Activated effector memory CD4-positive, alpha-beta T cell treated with Interleukin-2 at 50 U/mL for 16 hours (primary cell): Measurements from ENCODE around the gene CABCOCO1.
"Not testable (repeated sequence)": the region's sequence is repeated elsewhere in the genome, so short reads cannot be mapped to it uniquely, and the experiment has no call there.

ENCODE experiments used
- DNase-seq: peaks from one replicate; pipeline ENCODE4 v3.0.0-alpha.2; 2020

Gene CABCOCO1

DNA sequence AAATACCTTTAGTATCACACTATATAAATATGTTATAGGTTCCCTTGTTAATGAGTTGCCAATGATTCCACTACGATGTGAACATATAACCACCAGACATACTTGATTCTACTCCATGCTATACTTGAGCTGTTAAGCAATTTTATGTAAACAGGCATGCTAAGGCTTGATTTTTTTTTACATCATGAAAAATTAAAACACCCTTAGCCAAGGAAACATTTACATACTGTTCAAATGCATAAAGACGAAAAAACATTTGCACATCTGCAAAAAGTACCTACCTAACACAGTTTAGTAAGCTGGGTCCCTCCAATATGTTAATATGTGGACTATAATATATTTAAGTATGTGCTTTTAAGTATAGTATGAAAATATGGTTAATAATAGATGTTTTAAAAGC, 9.0 kb upstream of the CABCOCO1 start:
- DNase-seq = no peak

DNA sequence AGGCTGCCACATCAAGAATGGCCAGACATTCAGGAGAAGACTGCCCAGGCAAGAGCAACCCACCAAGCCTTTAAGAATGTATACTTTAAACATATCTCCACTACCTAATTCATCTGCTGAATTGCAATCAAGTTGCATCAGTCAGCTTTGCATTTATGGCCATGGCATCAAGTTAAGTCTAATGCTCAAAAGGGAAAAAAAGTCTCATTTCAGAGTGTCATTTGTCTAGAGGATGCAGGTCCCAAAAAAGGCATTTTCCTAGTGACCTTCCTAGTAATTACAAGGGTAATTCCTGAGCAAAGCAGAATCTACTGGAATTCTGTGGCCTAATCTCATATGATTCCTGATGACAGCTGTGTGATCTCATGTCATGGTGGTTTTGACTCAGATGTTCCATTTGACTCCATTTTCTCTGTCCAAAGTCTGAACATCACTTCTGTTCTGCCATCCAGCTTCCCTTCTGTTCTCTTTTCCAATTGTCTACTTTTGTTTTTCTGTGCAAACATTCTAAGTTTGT, 7.3 kb upstream of the CABCOCO1 start:
- no peak for DNase-seq

DNA sequence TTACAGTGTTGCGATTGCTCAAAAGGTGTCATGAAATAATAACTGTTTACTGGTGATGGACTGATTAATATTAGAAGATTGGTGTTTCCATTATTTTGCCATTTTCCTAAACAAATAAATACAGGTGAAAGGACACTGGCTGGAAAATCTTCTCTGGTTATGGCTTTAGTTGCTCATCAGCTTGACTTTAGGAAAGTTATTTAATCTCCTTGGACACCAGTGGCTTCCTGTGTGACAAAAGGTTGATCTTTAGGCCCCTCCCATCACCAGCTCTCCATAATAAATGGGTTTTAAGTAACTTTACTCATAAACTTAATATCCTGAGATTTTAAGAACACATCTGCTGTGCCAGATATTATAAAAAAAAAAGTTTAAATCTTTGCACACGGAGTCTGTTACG, 737 bp downstream of the CABCOCO1 start:
- DNase-seq = no peak

DNA sequence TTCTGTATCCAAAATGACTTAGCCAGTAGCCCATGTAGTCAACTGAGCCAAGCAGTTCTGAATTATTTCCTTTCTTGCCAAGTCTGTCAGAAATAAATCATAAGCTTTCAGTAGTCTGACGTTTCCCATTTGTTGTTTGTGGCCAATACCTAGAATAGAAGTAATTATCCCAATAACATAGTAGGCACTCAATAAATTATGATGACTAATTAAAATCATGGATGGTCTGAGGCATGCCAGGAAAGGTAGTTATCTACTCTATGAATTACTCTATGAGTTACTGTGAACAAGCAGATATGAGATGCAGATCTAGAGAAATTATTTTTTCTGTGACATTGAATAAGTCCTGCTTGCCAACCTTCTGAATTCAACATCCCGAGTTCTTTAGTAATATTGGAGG, 2.3 kb downstream of the CABCOCO1 start:
- no peak for DNase-seq

DNA sequence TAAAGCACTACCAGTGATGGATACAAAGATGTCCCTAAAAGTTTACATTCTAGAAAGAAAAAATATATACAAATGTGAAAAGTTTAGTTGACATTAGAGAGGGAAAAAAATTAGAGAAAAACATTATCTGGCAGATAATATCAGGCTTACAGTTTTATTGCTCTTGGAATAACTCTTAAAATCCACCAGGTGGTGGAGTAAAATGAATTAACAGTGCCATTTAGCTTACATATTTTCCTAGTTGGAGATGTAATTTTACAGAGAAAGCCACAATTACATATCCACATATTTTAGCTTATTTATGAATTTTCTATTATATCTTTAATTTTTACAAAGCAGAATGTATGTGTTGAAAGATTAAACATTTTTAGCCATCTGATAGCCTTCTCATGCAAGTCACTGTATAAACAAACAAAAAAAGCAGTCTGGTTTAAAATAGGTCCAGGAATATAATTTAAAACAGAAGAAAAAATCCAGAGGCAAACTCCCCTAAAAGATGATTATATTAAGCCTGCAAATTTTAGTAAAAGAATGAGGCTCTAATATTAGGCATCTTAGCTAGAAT, 6.5 kb downstream of the CABCOCO1 start:
- DNase-seq = no peak

DNA sequence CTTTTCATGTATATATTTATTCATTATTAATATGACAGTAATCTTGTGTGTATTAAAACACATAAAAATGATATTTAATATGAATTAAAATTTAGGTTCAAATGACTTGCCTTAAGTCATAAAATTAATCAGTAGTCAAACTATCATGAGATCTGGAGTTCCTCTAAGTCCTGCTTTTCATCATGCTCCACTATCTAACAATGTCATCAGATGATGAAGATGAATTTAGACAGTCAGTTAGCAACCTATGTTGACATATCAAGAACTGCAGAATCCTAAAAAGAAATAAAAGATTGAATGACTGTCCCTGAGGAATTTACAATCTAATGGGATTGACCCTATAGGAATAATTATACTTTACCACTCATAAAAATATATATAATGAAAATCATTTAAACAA, 7.1 kb downstream of the CABCOCO1 start:
- no peak for DNase-seq

DNA sequence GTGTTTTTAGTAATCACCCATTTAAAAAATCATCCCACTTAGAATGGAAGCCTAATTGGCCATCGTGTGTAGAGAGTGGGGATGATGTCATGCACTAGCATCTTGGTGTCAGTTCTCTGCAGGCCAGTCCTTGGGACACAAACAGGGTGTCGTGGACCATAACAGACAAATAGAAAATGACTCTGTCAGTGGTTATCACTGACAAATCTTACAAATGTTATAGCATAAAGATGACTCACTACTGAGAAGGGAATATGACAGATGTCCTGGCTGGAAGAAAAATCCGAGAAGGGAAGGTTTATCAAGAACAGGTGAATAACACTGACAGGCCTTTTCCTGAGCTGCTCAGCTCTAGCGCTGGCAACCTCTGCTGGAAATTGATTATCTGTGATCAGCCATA, 10.6 kb downstream of the CABCOCO1 start:
- DNase-seq = no peak

DNA sequence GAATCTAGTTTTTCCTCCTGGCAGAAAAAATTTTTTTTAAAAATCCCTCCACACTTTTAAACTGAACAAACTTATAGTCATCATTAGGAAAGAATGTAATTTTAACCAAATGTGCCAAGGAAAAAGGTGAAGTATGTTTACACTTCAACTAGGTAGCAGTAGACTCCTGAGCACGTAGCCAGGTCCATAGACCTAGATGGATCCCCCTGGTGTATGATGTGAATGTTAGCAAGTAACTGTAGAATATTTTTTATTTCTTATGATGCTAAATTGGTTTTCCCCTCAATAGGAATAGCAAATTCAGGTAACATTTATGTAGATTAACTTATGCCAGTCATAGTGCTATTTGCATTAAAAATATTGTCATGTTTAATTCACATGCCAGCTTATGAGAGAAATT, 19.6 kb downstream of the CABCOCO1 start:
- no peak for DNase-seq

DNA sequence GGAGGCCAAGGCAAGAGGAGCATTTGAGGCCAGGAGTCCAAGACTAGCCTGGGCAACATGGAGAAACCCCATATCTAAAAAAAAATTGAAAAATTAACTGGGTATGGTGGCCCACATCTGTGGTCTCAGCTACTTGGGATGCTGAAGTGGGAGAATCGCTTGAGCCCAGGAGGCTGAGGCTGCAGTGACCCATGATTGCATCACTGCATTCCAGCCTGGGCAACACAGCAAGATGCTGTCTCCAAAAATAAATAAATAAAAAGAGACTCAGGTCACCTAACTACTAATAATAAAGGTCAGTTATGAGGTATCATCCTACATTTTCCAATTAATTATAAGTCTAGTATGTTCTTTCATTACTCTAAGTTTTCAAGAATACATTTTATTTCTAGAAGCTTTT, 20.6 kb downstream of the CABCOCO1 start:
- no peak for DNase-seq

DNA sequence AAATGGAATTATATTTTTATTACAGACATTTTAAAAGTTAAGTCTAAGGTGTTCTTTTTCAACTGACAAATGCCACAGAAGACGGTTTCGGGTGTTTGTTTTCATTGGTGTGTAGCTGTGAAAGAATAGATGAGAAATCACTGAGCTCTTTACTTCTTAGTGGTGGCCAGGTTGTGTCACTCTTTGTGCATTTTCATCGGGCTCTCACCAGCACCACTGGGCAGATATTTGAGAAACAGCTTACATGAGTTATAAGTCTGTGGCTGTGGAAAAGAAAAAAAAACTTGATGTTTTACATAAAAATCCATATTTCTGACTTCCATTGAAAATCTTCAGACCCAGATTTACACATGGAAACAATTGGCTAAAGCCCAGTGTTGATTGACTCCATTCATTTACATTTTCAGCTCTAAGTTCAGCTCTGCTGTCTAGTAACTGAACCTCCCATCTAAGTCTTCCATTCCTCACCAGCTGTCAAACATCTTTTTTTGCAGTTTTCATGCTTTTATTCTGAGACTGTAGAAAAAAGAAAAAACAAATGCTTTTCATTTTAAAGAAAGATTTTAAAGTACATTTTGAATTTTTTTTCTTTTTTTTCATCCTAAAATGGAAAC, 22.3 kb downstream of the CABCOCO1 start:
- no peak for DNase-seq

DNA sequence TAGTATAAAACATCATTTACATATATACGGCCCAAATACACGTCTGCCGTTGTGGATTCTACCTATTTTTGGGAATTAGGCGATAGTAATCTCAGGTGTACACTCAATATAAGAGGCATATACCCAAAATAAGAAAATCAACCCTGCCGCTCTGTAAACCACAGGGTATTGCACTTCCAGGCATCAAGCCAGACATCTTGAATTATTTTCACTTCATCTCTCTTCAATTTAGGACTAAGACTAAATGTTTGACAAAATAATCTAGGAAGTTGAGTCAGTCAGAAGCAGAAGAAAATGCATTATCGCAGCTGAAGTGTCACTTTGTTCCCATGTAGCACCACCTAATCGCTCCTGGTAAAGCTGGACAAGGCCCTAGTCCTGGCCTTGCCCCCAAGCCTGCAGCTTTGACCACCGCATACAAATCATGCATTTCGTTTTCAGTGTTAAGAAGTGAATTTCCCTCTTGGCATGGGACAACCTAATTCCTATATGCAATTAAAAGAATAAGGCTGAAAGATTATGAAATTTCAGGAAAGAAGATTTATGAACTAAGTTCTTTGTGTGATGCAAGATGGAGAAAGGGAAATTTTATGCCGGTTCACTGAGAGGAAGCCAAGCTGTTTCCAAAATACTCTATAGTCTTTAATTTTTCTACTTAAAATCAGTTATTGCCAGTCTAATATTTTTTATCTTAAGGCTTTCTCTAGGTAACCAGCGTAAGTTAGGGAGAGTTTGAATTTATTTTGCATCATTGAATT, 26.0 kb downstream of the CABCOCO1 start:
- no peak for DNase-seq

DNA sequence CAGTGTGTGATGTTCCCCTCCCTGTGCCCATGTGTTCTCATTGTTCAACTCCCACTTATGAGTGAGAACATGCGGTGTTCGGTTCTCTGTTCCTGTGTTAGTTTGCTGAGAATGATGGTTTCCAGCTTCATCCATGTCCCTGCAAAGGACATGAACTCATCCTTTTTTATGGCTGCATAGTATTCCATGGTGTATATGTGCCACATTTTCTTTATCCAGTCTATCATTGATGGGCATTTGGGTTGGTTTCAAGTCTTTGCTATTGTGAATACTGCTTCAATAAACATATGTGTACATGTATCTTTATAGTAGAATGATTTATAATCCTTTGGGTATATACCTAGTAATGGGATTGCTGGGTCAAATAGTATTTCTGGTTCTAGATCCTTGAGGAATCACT, 28.9 kb downstream of the CABCOCO1 start:
- not testable (repeated sequence) for DNase-seq

DNA sequence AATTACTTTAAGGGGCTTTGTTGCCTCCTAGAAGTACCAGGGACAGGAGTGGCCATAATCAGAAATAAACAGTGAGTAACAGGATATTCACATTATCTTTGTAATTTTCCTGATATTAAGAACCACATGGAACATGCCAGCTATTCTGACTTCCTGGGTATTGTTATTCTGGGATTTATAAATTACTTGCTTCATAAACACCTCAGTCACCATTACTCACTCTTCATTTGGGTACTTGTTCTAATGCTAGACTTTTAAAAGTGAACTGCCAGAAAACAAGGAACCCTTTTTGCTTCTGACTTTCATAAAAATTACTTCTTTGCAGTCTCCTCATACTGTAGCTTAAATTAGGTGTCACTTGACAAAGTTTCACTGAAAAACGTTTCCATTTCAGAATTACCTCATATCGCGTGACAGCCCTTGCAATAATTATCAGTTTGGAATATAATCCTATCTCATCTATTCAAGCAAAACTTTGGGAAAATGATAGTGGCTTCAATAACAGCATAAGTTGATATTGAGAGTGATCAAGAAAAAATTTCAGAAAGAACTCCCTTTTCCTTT, 29.8 kb downstream of the CABCOCO1 start:
- no peak for DNase-seq

DNA sequence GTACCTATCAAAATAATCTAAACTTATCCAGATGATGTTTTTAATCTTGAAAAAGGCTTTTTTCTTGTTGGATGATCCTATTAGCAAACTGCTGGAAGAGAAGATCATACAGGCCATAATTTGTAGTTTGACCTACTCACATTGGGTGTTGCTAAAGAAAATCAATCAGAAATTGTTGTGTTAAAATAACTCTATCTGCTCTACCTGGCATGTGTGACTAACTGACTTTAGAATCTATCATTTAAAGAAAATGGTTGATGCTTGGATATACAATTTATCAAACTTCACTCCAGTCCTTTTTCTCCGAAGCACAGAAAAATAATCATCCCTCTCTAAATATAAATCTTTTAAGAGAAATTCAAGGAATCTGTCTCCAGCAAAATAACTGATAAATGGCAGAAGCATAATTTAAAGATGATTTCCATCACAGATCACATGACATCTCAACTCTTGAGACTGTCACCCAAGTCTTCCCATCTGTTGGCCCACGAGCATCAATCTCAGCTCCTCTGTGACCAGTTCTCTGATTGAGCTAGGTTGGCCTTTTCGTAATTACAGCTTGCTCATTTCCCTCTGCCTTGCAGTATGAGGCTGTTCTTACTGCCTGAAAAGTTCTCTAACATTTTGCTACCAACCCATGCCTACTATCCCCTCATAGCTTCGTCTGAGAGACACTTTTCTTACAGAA, 36.4 kb downstream of the CABCOCO1 start:
- DNase-seq = no peak

DNA sequence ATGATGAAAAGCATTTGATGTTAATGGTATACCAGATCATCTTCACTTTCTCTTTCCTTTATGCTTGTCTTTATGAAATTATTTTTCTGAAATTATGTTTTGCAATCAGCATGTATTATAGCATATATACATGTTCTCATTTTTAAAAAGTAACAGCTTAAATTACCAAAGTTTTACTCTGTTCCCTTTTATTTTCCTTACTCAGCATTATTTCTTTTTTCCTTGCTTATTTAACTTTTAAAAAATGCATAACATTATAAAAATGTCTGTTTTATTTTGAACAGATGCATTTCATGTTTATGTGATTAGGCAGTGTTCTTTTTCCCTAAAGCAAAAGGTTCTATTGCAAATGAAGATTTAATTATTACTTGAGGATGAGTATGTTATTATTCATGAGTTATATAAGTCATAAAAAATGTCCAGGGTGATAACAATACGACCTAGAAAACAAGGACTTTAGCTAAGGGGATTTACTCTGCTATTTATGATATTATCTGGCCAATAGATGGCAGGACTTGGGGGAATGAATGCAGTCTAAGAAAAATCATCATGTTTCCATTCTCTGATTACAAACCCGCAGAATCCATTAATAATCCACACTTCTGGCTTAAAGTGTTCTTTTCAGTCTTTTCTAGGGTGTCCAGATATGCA, 38.5 kb downstream of the CABCOCO1 start:
- DNase-seq = no peak

DNA sequence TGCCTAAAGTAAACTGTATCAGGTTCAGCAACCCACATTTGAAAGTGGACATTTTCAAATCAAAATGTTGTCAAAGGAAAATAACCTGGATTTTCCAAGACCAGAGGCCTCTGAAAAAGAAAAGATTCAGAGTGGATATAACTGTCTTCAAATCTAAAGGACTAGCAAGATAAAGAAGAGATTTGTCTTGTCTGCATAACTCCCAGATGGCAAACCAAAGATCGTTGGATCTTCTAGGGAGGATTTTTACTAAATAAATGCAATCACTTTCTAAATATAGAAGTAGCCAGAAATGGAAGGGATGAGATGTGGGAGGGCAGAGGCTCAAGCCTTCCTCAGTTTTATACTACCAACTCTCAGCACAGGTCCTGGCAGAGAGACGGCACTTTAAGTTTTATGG, 39.0 kb downstream of the CABCOCO1 start:
- DNase-seq = no peak

DNA sequence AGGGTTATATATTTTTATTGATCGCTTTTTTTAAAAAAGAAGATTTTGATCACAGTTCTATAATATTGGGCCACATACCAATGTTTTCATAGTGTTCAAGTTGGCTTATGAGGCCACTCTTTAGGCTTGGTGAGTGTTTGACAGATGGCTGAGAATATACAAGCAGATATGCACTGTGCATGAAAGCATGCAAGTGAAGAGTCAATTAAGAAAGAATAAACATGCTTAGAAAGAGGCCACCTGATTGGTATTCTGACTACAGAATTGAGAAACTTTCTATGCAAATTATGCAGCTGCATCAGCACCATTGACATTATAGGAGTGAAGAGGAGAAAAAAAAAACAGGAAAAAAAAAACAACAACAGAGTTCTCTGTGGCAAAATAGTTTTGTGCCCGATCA, 39.9 kb downstream of the CABCOCO1 start:
- no peak for DNase-seq

DNA sequence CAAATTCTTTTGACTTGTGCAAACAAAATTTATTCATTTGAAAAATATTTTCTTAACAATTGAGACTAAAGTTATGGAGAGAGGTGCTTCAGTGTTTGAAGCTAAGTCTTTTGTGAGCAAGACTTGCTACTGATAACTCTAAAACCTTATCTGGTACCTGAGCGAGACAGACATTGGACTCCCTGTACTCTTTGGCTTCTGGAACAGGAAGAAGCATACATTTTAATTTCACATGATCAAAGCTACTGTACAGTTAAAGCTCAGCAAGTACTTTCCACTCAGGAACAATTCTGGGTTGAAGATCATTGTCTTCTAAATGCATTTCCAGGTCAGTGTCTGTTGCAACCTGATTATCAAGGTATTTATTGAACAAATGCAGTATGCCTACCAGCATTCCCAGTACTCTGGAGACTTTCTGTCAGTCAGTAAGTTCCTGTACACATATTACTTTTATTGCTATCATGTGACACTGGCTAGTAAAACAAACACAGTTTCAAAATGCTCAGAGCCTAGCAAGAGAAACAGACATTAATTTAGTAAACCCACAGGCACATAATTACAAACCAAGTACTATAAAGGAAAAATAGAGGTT, 42.4 kb downstream of the CABCOCO1 start:
- no peak for DNase-seq

DNA sequence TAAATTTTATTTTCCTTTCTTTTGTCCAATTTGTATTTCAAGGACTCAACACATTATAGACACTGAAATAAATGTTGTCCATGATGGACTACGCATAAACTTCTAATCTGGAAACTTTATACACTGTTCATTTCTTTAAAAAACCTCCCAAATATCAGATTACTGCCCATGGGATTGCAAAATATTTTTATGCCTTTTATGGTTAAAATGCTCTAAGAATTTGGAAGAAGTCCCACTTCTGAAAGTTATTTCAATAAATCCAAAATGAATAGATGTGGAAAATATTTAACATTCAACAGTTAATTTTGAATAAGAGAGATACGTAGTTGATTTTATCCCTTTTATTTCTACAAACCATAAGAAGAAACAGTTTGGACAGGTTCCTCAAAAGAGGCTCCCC, 46.1 kb downstream of the CABCOCO1 start:
- DNase-seq = no peak

DNA sequence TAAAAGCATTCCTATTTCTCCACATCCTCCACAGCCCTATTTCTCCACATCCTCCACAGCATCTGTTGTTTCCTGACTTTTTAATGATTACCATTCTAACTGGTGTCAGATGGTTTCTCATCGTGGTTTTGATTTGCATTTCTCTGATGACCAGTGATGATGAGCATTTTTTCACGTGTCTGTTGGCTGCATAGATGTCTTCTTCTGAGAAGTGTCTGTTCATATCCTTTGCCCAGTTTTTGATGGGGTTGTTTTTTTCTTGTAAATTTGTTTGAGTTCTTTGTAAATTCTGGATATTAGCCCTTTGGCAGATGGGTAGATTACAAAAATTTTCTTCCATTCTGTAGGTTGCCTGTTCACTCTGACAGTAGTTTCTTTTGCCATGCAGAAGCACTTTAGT, 49.4 kb downstream of the CABCOCO1 start:
- not testable (repeated sequence) for DNase-seq

DNA sequence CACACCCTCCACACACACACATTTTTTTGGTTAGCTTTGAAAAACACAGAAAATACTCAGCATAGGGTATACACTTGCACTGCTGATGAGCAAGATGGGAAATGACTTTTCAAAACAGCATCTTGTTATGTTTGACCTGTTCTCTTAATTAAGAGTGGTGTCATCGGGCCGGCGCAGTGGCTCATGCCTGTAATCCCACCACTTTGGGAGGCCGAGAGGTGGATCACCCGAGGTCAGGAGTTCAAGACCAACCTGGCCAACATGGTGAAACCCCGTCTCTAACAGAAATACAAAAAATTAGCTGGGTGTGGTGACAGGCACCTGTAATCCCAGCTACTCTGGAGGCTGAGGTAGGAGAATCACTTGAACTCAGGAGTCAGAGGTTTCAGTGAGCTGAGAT, 56.7 kb downstream of the CABCOCO1 start:
- DNase-seq = not testable (repeated sequence)

DNA sequence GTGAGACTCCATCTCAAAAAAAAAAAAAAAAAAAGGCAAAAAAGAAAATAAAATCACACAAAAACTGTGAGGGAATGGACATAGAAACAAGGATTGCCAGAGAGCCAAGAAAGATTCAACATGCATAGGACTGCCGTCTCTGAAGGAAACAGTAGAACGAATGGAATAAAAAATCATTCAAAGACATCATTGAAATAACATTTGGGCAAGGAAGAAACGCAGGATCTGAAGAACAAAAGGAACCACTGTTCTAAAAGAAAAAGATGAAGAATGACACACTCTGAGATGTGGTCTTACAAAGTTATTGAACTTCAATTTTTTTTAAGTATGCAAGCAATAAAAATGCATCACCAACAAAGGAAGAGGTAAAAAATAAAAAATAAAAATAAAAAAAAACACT, 57.2 kb downstream of the CABCOCO1 start:
- DNase-seq = no peak
